NCI-H1092 (cell line): ENCODE data around the gene MCCD1.

Experiments used
- DNase-seq: peaks from one replicate; lab custom pipeline; 2025; lab: John Stamatoyannopoulos, UW

The MCCD1 gene

GRCh38 chr6:31572041-31572911 is 43.5 kb downstream of the MCCD1 start, which contains the start of gene LTA:
Gene LTA (plus strand): TSS chr6:31572289. CDS start chr6:31572743, 454 bp downstream.
- no peak for DNase-seq

- no peak for DNase-seq
Observed at GRCh38 chr6:31573239-31574105, 44.7 kb downstream of the MCCD1 start.

- no peak for DNase-seq
Observed at GRCh38 chr6:31574106-31575061, 45.6 kb downstream of the MCCD1 start.

- DNase-seq: no peak
Observed at GRCh38 chr6:31575335-31575901, 46.7 kb downstream of the MCCD1 start, which contains the start of gene TNF. Gene TNF (plus strand): TSS chr6:31575565. CDS start chr6:31575742, 177 bp downstream.

GRCh38 chr6:31575952-31576685 is 47.4 kb downstream of the MCCD1 start:
- DNase-seq: no peak

GRCh38 chr6:31576897-31577578 is 48.3 kb downstream of the MCCD1 start:
- DNase-seq: no peak

GRCh38 chr6:31577579-31577966 is 48.8 kb downstream of the MCCD1 start:
- DNase-seq: no peak

GRCh38 chr6:31578184-31579118 is 49.7 kb downstream of the MCCD1 start:
- DNase-seq: no peak

- no peak for DNase-seq
Observed at GRCh38 chr6:31579119-31579505, 50.4 kb downstream of the MCCD1 start.
